Iris pigment epithelial cell (primary cell): ENCODE data around the gene ZNF717.
"Not testable (repeated sequence)": the region's sequence is repeated elsewhere in the genome, so short reads cannot be mapped to it uniquely, and the experiment has no call there.

Experiments used
- DNase-seq: peaks from one replicate; pipeline ENCODE4 v3.0.0-alpha.2; 2011; ENCODE audit warnings: low read depth

ZNF717 gene

DNA sequence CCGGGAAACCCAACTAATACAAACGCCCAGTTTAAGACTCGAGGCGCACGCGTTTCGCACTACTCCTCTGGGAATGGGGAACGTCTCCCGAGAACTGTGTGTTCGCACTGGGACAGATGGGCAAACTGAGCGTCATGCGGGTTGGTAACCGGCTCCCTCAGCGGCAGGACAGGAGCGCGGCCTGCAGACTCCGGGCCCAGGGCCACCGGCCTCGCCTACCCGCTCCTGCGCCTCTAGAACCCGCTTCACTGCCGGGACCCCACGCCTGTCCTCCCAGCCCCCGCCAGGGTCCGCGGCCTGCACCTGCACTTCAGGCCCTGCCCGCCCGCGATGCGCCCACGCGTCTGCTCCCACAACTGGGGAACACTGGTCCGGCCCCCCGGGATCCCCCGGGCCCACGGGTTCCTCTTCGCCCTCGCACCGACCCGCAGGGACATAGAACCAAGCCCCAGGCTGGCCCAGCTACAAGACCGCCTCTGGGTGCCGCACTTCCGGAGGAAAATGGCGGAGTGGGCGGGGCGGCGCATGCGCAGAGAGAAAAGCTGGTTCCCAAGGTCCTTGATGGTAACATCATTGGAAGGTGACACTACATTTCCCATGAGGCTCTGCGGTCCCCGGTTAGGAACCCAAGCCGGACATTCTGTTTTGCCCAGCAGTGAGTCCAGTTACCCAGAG is at the start of gene ZNF717:
Gene ZNF717, minus strand, starts transcription at position 469 of the 675 bp plus-strand sequence. CDS start 2,187 bp downstream, outside the sequence.
- DNase-seq, result peak; percentile 84

GRCh38 chr3:75831076-75831475 is 45.7 kb upstream of the ZNF717 start:
- peak; percentile 43 for DNase-seq

DNA sequence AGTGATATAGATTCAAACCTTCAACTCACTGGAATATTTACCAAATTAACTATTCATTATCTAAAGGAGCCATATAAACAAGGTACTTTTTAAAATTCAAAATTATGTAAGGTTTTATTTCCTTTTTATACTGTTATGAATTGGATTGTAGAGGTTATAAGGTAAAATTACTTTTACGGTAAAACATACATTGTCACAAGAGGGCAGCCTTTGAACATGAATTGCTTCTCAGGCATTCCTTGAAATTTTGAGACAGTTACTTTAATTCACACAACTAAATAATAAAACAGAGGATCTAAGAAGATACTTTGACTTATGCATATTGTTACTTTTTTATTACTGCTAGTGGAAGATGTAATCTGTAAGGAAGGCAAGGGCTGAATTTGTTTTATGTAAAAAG is 32.7 kb upstream of the ZNF717 start:
- peak; percentile 24 for DNase-seq

- DNase-seq, result peak; percentile 36
These were observed 31.2 kb upstream of the ZNF717 start for GRCh38 chr3:75816287-75817180.

DNA sequence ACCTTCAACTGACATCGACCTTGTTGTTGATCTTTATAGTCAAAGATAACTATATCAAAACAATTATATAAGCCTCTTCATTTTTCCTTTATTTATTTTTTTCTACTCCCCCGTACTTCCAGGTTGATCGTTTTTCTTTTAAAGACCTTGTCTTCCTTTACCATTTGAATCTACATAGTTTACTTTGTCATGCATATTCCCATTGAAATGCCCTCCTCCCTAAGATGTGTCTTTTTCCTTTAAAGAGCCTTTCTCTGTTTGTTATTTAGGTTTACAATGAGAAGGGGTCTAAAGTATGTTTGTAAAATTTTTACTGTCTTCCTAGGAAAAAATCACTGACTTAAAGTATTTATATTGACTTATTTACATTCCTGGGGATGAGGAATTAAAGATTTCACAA is 29.4 kb upstream of the ZNF717 start:
- no peak for DNase-seq

DNA sequence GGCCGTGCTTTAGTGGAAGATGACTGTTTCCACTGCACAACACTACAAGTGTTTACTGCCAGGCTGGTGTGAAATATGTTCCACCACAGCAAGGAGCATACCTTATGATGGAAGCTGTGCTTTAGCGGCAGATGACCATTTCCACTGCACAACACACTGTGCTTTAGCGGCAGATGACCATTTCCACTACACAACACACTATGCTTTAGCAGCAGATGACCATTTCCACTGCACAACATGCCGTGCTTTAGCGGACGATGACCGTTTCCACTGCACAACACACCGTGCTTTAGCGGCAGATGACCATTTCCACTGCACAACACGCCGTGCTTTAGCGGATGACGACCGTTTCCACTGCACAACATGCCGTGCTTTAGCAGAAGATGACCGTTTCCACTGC is 2.8 kb downstream of the ZNF717 start:
- no peak for DNase-seq

DNA sequence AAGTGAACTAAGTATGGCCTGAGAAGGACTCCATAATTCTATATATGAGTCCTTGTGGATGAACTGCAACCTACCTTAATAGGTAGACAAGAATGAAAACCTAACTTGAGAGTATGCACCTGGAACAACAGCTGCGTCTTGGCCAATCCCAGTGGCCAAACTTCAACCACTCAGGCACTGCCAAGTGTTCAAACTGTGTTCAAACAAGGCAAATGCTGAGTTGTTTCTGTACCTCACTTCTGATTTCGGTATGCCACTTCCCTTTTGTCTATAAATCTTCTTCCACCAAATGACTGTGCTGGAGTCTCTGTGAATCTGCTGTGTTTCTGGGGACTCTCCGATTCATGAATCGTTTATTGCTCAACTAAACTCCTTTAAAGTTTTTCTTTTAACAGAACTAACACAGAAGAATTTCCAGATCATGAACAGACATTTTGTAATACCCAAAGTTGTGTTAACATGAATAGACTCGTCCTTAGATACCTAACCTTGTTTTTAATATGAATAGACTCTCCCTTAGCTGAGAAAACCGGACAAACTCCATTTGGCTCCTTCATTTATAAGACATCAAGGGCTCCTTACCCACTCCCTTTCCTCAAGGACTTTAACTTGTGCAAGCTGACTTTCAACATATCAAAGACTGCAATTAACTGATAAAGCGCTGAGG is 4.1 kb downstream of the ZNF717 start:
- peak; percentile 49 for DNase-seq

- not testable (repeated sequence) for DNase-seq
These were observed 7.6 kb downstream of the ZNF717 start for GRCh38 chr3:75777742-75778141.

- DNase-seq, result not testable (repeated sequence)
These were observed 13.7 kb downstream of the ZNF717 start for GRCh38 chr3:75771631-75772030.

DNA sequence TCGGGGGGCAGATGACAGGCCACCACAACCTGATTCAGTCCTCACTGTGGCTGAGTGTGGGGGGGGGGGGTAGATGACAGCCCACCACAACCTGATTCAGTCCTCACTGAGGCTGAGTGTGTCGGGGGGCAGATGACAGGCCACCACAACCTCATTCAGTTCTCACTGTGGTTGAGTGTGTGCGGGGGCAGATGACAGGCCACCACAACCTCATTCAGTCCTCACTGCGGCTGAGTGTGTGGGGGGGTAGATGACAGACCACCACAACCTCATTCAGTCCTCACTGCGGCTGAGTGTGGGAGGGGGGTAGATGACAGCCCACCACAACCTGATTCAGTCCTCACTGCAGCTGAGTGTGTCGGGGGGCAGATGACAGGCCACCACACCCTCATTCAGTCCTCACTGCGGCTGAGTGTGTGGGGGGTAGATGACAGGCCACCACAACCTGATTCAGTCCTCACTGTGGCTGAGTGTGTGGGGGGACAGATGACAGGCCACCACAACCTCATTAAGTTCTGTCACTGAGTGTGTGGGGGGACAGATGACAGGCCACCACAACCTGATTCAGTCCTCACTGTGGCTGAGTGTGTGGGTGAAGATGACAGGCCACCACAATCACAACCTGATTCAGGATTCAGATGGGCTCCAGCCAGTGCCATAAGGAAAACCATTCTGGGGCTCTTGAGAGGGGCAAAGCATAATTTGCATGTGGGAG is 16.9 kb downstream of the ZNF717 start:
- no peak for DNase-seq

- peak; percentile 24 for DNase-seq
These were observed 47.4 kb downstream of the ZNF717 start for GRCh38 chr3:75737831-75738493.

GRCh38 chr3:75727985-75728384 is 57.4 kb downstream of the ZNF717 start:
- DNase-seq, result no peak

DNA sequence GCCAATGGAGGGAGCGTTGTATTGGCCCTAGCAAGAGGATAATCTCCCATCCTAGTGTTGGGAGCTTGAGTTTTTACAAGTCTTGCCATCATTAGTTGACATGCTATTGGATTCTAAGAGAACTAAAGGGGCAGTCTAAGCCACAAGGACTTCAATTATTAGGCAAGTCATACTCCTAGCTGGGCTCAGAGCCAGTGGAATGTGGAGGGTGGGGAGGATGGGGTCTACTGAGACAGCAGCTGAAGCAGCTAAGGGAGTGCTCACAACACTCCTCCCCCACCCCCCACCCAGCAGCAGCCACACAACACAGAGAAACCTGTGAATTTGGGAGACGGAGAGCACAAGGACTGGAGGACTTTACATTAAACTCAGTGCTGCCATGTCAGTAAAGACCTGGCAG is 93.3 kb downstream of the ZNF717 start:
- DNase-seq, result peak; percentile 49

DNA sequence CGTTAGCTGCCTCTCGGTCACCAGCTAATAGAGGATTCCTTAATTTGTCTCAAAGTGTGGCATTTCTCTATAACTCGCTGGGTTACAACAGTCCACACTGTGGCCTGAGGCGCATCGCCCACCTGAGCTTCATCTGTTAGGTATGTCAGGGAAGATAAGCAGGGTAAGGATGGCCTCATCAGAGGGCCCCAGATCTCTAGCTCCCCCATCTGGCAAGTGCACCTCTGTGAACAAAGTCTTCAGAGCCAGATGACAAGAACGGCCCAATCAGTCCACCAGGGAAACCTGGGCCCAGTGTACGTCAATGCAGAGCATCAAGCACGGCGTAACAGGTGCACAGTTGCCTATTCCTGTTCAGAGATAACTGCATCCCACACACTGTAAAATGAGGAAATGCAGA is 98.0 kb downstream of the ZNF717 start:
- DNase-seq, result no peak
